ENCODE data around the gene ASIC1.

ASIC1 gene

GRCh38 chr12:50074936-50075807 lies 17.8 kb downstream of the ASIC1 start:
- H3K4me3 ChIP-seq (ENCODE audit: low read depth, low read length), result no peak overlapping the region
- TF ChIP-seq CTCF (IDR thresholded peaks at IDR 0.05; ENCODE audit: borderline replicate concordance, insufficient read depth, low read depth, low read length), result peak; percentile 93

GRCh38 chr12:50075808-50076170 lies 18.4 kb downstream of the ASIC1 start:
- no peak for TF ChIP-seq CTCF (IDR thresholded peaks at IDR 0.05; ENCODE audit: borderline replicate concordance, insufficient read depth, low read depth, low read length)
- H3K4me3 ChIP-seq (ENCODE audit: low read depth, low read length), result no peak overlapping the region

- no peak for TF ChIP-seq CTCF (IDR thresholded peaks at IDR 0.05; ENCODE audit: borderline replicate concordance, insufficient read depth, low read depth, low read length)
- H3K4me3 ChIP-seq (ENCODE audit: low read depth, low read length), result no peak overlapping the region
Observed at GRCh38 chr12:50077099-50077498, 19.7 kb downstream of the ASIC1 start.

- TF ChIP-seq CTCF (IDR thresholded peaks at IDR 0.05; ENCODE audit: borderline replicate concordance, insufficient read depth, low read depth, low read length), result no peak
Observed at GRCh38 chr12:50078281-50078680, 20.9 kb downstream of the ASIC1 start.

GRCh38 chr12:50079771-50080170 lies 22.4 kb downstream of the ASIC1 start:
- H3K4me3 ChIP-seq (ENCODE audit: low read depth, low read length), result no peak overlapping the region
- no peak for TF ChIP-seq CTCF (IDR thresholded peaks at IDR 0.05; ENCODE audit: borderline replicate concordance, insufficient read depth, low read depth, low read length)

More at GRCh38 chr12:50078281-50078680, 20.9 kb downstream of the ASIC1 start:
- no peak overlapping the region for H3K4me3 ChIP-seq (ENCODE audit: low read depth, low read length)

GRCh38 chr12:50081096-50081808 lies 23.9 kb downstream of the ASIC1 start:
- TF ChIP-seq CTCF (IDR thresholded peaks at IDR 0.05; ENCODE audit: borderline replicate concordance, insufficient read depth, low read depth, low read length), result no peak
- no peak overlapping the region for H3K4me3 ChIP-seq (ENCODE audit: low read depth, low read length)

Data from GM12875 (cell line).